ENCODE measurements around the gene OR10AD1. TPM values are rescaled to one million over a fixed set of nuclear protein-coding genes. Genes with fewer than 3 reads are reported as not detected.

The OR10AD1 gene
- total and polyA plus RNA-seq, 3 donors from 2014 or later, result 0.66 TPM; not detected in 2

DNA sequence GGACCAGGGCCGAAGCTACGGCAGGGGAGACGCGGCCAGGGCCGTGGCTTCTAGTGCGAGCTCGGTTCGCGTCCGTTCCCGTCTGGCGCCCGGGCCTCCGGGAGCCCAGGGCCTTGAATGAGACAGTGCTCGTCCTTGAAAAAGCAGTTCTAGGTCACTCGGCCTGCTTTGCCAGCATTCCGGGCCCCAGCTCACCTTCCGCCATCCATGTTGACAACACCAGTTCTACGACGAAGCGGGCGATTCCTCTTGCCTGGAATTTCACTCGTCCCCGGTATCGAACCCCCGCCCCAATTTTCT is 4.5 kb downstream of the OR10AD1 start:
- DNase-seq, result peak; percentile 72
- H3K9me3 ChIP-seq, result no peaks in the 10 kb centered on the region
- peaks cover 5% of the 10 kb centered on the region for H3K4me1 ChIP-seq
- H3K4me3 ChIP-seq, result peak overlapping the region; percentile 76 to 88
- intact Hi-C loops (cut with DNase I; ENCODE audit: low total_unique reads), result no loop called here
- 5 to 9% methylated on average over 12 to 26 of the region's 26 CpGs for WGBS, 2 donors
- H3K27ac ChIP-seq, result peak overlapping the region; percentile 96 to 98
- no peaks in the 10 kb centered on the region for H3K36me3 ChIP-seq (ENCODE audit: low read depth, missing control alignments)
- TF ChIP-seq, protein P1, sequence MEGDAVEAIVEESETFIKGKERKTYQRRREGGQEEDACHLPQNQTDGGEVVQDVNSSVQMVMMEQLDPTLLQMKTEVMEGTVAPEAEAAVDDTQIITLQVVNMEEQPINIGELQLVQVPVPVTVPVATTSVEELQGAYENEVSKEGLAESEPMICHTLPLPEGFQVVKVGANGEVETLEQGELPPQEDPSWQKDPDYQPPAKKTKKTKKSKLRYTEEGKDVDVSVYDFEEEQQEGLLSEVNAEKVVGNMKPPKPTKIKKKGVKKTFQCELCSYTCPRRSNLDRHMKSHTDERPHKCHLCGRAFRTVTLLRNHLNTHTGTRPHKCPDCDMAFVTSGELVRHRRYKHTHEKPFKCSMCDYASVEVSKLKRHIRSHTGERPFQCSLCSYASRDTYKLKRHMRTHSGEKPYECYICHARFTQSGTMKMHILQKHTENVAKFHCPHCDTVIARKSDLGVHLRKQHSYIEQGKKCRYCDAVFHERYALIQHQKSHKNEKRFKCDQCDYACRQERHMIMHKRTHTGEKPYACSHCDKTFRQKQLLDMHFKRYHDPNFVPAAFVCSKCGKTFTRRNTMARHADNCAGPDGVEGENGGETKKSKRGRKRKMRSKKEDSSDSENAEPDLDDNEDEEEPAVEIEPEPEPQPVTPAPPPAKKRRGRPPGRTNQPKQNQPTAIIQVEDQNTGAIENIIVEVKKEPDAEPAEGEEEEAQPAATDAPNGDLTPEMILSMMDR (IDR thresholded peaks at IDR 0.05), result no peak
- no peak for TF ChIP-seq POLR2A (IDR thresholded peaks at IDR 0.05)
- H3K27me3 ChIP-seq, result no peaks in the 10 kb centered on the region

DNA sequence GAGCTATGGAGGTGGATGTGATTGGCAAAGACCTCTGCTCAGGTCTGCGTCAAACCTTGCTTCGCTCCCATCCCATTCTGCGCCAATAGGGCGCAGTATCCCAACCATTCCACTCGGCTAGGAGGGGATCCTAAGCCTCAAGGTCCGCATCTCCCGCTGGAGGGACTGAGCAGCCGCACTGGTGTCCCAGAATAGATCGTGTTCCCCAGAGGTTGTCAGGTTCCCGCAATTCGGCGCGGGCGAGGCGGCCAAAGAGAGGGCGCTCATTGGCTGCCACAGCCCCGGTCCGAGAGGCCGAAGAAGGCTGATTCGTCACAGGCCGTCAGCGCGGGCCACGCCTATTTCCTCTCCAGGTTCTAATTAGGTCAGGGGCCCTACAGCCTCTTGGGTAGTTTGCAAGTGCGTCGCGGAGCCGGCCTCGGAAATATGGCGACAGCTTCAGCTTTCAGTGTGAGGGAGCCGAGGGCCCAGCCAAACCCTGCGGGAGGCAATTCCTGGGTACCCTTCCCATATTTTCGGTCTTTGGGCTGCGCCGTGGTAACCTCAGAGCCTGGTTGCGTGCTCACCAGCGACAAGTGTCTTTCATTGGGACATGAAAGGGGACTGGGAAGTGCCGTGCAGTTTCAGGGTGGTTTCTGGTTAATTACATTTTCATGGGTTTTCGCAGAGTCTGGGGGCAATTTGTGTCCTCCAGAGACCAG is 5.0 kb downstream of the OR10AD1 start:
- Histone ChIP-seq H3K4me1 (peaks cover 5% of the 10 kb centered on the region), H3K27ac (peak overlapping the region; percentile 96 to 98), H3K27me3 (no peaks in the 10 kb centered on the region), H3K36me3 (ENCODE audit: low read depth, missing control alignments) (no peaks in the 10 kb centered on the region), H3K4me3 (peak overlapping the region; percentile 76 to 88), H3K9me3 (no peaks in the 10 kb centered on the region)
- intact Hi-C loops (cut with DNase I; ENCODE audit: low total_unique reads), result no loop called here
- peak; percentile 68 for TF ChIP-seq POLR2A (IDR thresholded peaks at IDR 0.05)
- TF ChIP-seq, protein P1 (IDR thresholded peaks at IDR 0.05), result peak in 1 of 3 experiments; percentile 24
- WGBS, 2 donors, result 2% methylated on average over 26 to 38 of the region's 39 CpGs
- DNase-seq, result peak; percentile 99

DNA sequence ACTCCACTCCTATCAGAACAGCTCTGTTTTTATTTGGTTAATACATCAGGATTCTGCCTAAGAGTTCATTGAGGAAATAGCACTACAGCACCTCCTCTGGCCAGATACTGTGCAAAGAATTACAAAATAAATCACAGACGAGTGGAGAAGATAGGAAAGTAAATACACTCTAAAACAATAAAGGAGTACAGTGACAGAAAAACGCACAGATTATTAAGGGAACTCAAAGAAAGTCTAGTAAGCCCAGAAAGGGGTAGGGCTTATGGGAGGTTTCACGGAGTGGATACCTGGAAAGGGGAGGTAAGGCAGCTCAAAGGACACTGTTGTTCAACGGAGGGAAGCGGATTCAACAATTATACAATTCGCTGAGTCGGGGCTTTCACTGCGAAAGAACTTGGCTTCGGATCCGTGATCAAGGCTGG is 5.5 kb downstream of the OR10AD1 start:
- intact Hi-C loops (cut with DNase I; ENCODE audit: low total_unique reads), result no loop called here
- H3K27ac ChIP-seq, result peak overlapping the region; percentile 96 to 98
- no peak for DNase-seq
- H3K9me3 ChIP-seq, result no peaks in the 10 kb centered on the region
- no peak for TF ChIP-seq POLR2A (IDR thresholded peaks at IDR 0.05)
- TF ChIP-seq, protein P1 (IDR thresholded peaks at IDR 0.05), result peak in 1 of 3 experiments; percentile 27
- 1 to 2% methylated on average over 10 of the region's 10 CpGs for WGBS, 2 donors
- H3K4me3 ChIP-seq, result peak overlapping the region; percentile 76 to 88
- no peaks in the 10 kb centered on the region for H3K27me3 ChIP-seq
- no peaks in the 10 kb centered on the region for H3K36me3 ChIP-seq (ENCODE audit: low read depth, missing control alignments)
- H3K4me1 ChIP-seq, result peaks cover 5% of the 10 kb centered on the region

DNA sequence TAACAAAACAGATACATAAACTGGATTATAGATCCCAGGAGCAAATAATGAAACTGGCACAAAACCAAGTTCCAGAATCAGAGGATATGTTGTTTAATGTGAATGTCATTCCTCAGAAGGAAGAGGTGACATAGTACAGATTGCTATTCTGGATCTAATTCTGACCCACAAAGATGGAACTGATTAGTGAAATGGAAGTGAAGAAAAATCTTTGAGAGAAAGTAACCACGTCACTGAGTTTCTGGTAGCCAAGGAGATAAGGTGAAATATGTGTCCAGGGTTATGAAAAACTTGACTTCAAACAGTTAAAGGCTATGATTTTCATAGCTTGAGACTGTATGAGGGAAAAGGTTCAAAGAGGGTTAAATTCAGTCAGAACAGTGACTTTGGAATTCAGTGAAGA is 8.3 kb downstream of the OR10AD1 start:
- peaks cover 5% of the 10 kb centered on the region for H3K4me1 ChIP-seq
- DNase-seq, result no peak
- H3K4me3 ChIP-seq, result no peak overlapping the region
- TF ChIP-seq, protein P1 (IDR thresholded peaks at IDR 0.05), result no peak
- no peak for TF ChIP-seq POLR2A (IDR thresholded peaks at IDR 0.05)
- H3K9me3 ChIP-seq, result no peaks in the 10 kb centered on the region
- no peaks in the 10 kb centered on the region for H3K36me3 ChIP-seq (ENCODE audit: low read depth, missing control alignments)
- WGBS, 2 donors, result 56 to 61% methylated on average over 1 of the region's 1 CpG
- H3K27me3 ChIP-seq, result no peaks in the 10 kb centered on the region
- H3K27ac ChIP-seq, result no peak overlapping the region
- intact Hi-C loops (cut with DNase I; ENCODE audit: low total_unique reads), result no loop called here

DNA sequence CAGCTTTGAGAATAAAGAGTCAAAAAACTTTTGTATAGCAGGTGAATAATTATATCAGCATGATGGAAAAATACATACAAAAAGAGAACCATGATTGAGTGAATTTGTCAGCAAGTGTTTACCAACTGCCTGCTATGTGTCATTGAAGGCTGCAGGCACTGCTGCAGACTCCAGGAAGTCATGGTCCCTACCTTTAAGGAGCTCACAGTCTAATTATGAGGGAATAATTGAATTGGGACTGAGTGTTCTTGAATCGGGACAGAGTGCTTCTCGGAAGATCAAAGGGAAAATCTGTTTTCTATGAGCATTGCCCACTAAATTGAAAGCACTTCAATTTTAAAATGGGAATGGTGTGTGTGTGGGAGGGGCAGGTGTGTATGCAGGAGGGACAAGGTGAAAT is 9.5 kb downstream of the OR10AD1 start:
- TF ChIP-seq POLR2A (IDR thresholded peaks at IDR 0.05), result no peak
- TF ChIP-seq, protein P1 (IDR thresholded peaks at IDR 0.05), result no peak
- no peak overlapping the region for H3K27ac ChIP-seq
- DNase-seq, result no peak

More for the DNA sequence above, 9.5 kb downstream of the OR10AD1 start:
- no peaks in the 10 kb centered on the region for H3K4me1 ChIP-seq
- H3K27me3 ChIP-seq, result no peaks in the 10 kb centered on the region
- no peaks in the 10 kb centered on the region for H3K36me3 ChIP-seq (ENCODE audit: low read depth, missing control alignments)
- intact Hi-C loops (cut with DNase I; ENCODE audit: low total_unique reads), result no loop called here
- H3K4me3 ChIP-seq, result no peak overlapping the region
- H3K9me3 ChIP-seq, result no peaks in the 10 kb centered on the region
- WGBS, 2 donors, result 55% methylated on average over 2 of the region's 2 CpGs

All from testis (tissue), 3 donors.